Measurements from ENCODE around the gene CD55.

DNA sequence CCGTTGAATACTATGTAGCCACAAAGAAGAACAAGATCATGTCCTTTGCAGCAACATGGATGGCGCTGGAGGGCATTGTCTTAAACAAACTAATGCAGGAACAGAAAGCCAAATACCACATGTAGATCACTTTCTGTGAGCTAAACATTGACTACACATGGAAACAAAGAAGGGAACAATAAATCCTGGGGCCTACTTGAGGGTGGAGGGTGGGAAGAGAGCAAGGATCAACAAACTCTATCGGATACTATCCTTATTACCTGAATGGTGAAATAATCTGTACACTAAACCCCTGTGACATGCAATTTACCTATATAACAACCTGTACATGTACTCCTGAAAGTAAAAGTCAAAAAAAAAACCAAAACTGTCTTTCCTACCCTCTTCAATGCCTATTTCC lies 40.8 kb upstream of the CD55 start:
- TF ChIP-seq CTCF (conservative IDR thresholded peaks at IDR 0.05 in 1 of 2, IDR thresholded peaks at IDR 0.05 in 1 of 2; ENCODE audit: low read depth in 1 of 2, low read length in 2 of 2) (no peak), EZH2 (IDR thresholded peaks at IDR 0.05; ENCODE audit: low read length, missing control alignments) (no peak)

Data from fibroblast of lung (primary cell).